HG02981 (cell line): Measurements from ENCODE around the gene SLC6A6.
"Not testable (repeated sequence)": the region's sequence is repeated elsewhere in the genome, so short reads cannot be mapped to it uniquely, and the experiment has no call there.

ENCODE experiments used
- ATAC-seq: cut with Tn5 transposase; IDR thresholded peaks from one replicate; pipeline ENCODE4 v1.9.1; 2021; ENCODE audit warnings: mild to moderate bottlenecking, moderate library complexity; ENCODE audit not compliant: unreplicated experiment

Gene SLC6A6

GRCh38 chr3:14503033-14503705 is 100.8 kb downstream of the SLC6A6 start:
- ATAC-seq = no peak

- no peak for ATAC-seq
Observed at GRCh38 chr3:14503706-14504065, 101.3 kb downstream of the SLC6A6 start.

GRCh38 chr3:14505001-14505802 is 102.8 kb downstream of the SLC6A6 start:
- no peak for ATAC-seq

- ATAC-seq = no peak
Observed at GRCh38 chr3:14505803-14506500, 103.5 kb downstream of the SLC6A6 start.

GRCh38 chr3:14506626-14507304 is 104.4 kb downstream of the SLC6A6 start:
- no peak for ATAC-seq

DNA sequence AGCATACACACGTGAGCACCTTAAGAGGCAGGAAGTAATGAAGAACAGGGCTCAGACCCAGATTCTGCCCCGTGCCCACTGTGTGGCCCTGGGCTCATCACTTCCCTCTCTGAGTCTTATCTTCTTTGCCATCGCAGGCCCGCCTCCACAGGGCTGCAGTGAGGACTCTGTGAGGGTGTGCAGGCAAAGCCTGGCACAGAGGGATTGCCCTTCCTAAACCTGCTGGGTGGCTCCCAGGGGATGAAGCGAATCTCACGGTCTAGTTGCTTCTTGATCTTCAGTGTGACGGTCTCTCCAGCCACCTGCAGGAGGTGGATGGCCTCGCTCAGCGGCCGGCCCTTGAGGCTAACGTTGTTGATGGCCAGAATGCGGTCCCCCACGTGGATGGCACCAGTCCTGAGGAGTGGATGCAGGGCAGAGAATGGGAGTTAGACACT is 104.9 kb downstream of the SLC6A6 start:
- ATAC-seq = no peak

- ATAC-seq = no peak
Observed at GRCh38 chr3:14507757-14508504, 105.5 kb downstream of the SLC6A6 start.

DNA sequence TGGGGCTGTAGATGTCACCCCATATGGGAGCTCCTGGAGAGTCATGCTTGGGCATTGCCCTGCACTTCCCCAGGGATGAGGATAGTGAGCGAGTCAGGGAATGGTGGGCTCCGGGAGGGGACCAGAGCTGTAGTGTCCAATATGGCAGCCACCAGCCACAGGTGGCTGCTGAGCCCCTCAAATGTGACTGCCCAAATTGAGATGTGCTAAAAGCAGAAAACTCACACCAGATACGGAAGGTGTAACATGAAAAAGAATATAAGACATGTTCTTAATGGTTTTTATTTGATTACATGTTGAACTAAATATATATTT is 106.1 kb downstream of the SLC6A6 start:
- no peak for ATAC-seq

DNA sequence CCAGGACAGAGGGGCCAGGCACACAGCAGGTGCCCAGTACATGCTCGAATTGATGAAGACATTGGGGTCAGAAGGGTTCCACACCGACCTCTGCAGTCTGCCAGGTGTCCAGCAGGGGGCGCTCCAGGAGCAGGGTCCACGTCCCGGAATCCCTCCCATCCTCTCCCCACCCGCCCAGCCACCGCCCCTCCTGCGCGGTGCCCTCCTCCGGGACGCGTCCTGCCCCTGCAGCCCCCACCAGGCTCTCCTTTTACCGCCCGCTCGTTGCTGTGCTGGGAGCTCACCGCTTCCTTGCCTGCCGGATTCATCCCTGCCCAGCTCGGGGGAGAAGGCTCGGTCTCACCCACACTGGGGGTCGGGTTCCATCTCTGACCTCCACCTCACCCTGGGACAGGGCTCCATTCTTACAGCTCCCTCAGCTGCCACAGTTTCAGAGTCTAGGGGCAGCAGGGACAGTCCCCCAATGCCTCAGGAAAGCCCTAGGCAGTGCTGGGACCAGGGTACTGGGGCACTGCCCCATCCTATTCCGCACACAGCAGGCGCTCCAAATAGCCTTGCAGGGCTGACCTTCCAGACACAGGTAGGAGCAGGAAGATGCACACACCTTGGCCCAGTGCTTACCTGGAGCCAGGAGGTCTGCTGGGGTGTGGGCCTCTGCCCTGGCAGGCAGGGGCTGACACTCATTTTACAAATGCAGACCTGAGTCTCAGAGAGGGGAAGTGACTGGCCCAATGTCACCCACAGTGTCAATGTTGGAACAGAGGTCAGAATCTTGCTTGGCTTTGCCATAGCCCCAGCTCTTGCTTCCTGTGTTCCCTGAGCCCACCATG is 106.8 kb downstream of the SLC6A6 start:
- no peak for ATAC-seq

- no peak for ATAC-seq
Observed at GRCh38 chr3:14509796-14510100, 107.3 kb downstream of the SLC6A6 start.

GRCh38 chr3:14510838-14511622 is 108.6 kb downstream of the SLC6A6 start:
- ATAC-seq = no peak

DNA sequence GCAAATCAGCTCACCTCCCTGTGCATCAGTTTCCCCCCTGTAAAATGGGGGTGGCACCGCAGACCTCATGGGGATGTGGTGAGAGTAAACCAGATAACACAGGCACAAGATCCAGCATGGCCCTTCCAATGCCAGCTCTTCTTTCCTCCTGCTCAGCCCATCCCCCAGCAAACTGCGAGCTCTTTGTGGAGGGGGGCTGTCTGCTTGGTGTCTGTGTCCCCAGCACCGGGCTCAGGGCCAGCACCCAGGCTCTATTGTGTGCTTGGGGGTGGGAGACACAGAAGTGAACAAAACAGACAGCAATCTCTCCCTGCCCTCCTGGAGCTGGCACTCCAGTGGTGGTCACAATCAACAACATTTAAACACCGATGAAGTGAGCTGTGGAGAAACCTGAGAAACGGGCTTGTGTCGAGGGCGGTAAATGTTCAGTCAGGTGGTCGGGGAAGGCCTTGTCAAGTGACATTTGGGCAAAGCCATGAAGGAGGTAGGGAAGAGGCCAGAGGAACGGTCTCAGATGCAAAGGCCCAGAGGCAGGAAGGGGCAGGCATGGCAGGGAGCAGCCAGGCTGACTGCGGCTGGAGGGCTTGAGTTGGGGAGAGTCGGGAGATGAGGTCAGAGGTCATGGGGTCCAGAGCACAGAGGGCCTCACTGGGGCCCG is 109.3 kb downstream of the SLC6A6 start:
- ATAC-seq = no peak

GRCh38 chr3:14512281-14512941 is 110.0 kb downstream of the SLC6A6 start:
- ATAC-seq = no peak

GRCh38 chr3:14512942-14513327 is 110.5 kb downstream of the SLC6A6 start:
- no peak for ATAC-seq

DNA sequence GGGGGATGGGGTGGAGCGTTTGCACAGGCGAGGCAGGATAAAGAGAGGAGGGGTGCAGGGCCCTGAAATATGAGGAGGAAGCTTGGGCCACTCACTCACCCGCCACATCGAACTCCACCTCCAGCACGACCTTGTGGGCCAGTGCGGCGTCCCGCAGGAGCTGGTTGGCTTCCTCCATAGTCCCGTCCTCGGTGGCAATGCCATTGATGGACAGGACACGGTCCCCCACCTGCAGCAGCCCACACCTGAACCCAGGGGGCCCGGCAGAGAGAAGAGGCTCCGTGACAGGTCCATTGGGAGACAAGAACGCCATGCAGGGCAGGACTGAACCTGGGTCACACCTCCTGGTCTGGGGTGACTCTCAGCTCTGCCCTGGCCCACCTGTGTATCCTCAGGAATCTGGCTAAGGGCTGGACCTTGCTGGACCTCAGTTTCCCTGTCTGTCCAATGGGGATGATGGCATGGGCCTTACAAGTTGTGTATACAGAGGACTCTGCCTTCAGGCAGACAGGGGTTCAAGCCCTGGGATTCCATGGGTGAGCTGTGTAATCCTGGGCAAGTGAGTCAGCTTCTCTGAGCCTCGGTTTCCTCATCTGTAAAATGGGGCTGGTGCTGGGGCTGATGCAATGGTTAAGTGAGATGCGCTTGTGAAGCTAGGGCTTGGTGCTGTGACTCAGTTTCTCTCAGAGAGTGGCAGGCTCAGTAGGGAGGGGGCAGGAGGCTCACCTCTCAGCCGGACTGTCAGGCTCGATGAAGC is 111.3 kb downstream of the SLC6A6 start:
- ATAC-seq = no peak

GRCh38 chr3:14514323-14514720 is 111.9 kb downstream of the SLC6A6 start:
- ATAC-seq = no peak

DNA sequence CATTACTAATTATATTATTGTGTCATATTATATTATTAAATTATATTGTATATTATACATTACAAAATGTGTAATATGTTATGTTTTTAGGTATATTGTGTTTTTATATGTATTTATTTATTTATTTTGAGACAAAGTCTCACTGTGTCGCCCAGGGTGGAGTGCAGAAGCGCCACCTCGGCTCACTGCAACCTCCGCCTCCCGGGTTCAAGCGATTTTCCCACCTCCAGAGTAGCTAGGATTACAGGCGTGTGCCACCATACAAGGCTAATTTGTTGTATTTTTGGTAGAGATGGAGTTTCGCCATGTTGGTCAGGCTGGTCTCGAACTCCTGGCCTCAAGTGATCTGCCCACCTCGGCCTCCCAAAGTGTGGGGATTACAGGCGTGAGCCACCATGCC is 113.1 kb downstream of the SLC6A6 start:
- not testable (repeated sequence) for ATAC-seq
